Adipocyte (in vitro differentiated cells): ENCODE results near the gene STK32B.
A peak's percentile ranks its signal among the peaks of the same experiment; 100 is the strongest.
"Not testable (repeated sequence)": the region's sequence is repeated elsewhere in the genome, so short reads cannot be mapped to it uniquely, and the experiment has no call there.

Source experiments
- DNase-seq: peaks from one replicate; pipeline ENCODE4 v3.0.0-alpha.2; 2015; ENCODE audit warnings: low read depth
- H3K27me3 ChIP-seq: replicated peaks from 2 replicates; pipeline ENCODE4 v1.7.0; 2013; ENCODE audit warnings: mild to moderate bottlenecking, low read length, moderate library complexity; ENCODE audit not compliant: control insufficient read depth, insufficient read depth
- H3K36me3 ChIP-seq: 2 replicates; pipeline ENCODE4 v1.7.0; 2013; ENCODE audit warnings: low read length, mild to moderate bottlenecking, moderate library complexity; ENCODE audit not compliant: control insufficient read depth, insufficient read depth, severe bottlenecking
- H3K4me1 ChIP-seq: 2 replicates; pipeline ENCODE4 v1.7.0; 2013; ENCODE audit warnings: mild to moderate bottlenecking, low read length, moderate library complexity; ENCODE audit not compliant: control insufficient read depth, insufficient read depth
- H3K4me3 ChIP-seq: 2 replicates; pipeline ENCODE4 v1.7.0; 2013; ENCODE audit warnings: mild to moderate bottlenecking, low read length, moderate library complexity
- H3K9ac ChIP-seq: 2 replicates; pipeline ENCODE4 v1.7.0; 2013; ENCODE audit warnings: mild to moderate bottlenecking, low read length, moderate library complexity
- H3K9me3 ChIP-seq: 2 replicates; pipeline ENCODE4 v1.7.0; 2013; ENCODE audit warnings: mild to moderate bottlenecking, low read length, moderate library complexity; ENCODE audit not compliant: control insufficient read depth

Gene STK32B

GRCh38 chr4:5278213-5278612 is 226.9 kb downstream of the STK32B start:
- no peak overlapping the region for H3K9ac ChIP-seq

GRCh38 chr4:5280069-5280468 is 228.8 kb downstream of the STK32B start:
- not testable (repeated sequence) for H3K4me1 ChIP-seq, H3K9ac ChIP-seq, H3K4me3 ChIP-seq, DNase-seq, H3K27me3 ChIP-seq, H3K36me3 ChIP-seq, H3K9me3 ChIP-seq

More at GRCh38 chr4:5278213-5278612, 226.9 kb downstream of the STK32B start:
- H3K36me3 ChIP-seq = no peaks in the 10 kb centered on the region
- H3K27me3 ChIP-seq = no peaks in the 10 kb centered on the region
- DNase-seq = no peak
- H3K4me1 ChIP-seq = no peaks in the 10 kb centered on the region
- no peak overlapping the region for H3K4me3 ChIP-seq
- no peaks in the 10 kb centered on the region for H3K9me3 ChIP-seq

DNA sequence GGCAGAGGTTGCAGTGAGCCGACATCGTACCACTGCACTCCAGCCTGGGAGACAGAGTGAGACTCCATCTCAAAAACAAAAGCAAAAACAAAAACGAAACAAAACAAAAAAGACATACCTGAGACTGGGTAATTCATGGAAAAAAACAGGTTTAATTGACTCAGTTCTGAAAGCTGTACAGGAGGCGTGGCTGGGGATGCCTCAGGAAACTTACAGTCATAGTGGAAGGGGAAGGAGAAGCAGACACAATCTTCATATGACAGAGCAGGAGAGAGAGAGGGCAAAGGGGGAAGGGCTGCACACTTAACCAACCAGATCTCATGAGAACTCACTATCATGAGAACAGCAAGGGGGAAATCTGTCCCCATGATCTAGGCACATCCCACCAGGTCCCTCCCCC is 229.5 kb downstream of the STK32B start:
- Histone ChIP-seq H3K4me3 (no peak overlapping the region), H3K27me3 (no peaks in the 10 kb centered on the region)
- no peak for DNase-seq

DNA sequence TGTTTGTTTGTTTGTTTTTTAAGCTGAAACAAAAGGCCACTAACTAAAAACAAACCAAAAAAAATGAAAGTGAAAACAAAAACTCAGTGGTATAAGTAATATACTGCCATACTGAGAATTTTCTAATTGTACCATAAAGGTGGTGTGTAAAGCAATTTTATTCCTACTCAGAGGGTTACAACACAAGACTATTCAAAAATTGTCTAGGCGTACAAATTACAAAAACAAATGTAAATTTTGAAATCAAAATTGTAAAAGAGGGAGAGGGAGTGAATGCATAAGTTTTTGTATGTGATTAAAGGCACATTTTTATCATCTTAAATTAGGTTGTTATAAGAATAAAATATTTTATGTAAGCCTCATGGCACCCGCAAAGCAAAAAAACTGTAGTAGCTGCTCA is 232.6 kb downstream of the STK32B start:
- no peaks in the 10 kb centered on the region for H3K9me3 ChIP-seq
- DNase-seq = no peak
- H3K36me3 ChIP-seq = no peaks in the 10 kb centered on the region
- H3K9ac ChIP-seq = no peak overlapping the region
- H3K27me3 ChIP-seq = no peaks in the 10 kb centered on the region
- no peak overlapping the region for H3K4me3 ChIP-seq
- no peaks in the 10 kb centered on the region for H3K4me1 ChIP-seq

More for the DNA sequence above, 229.5 kb downstream of the STK32B start:
- Histone ChIP-seq H3K9me3 (no peaks in the 10 kb centered on the region), H3K4me1 (no peaks in the 10 kb centered on the region), H3K36me3 (no peaks in the 10 kb centered on the region), H3K9ac (no peak overlapping the region)

GRCh38 chr4:5284517-5284916 is 233.2 kb downstream of the STK32B start:
- DNase-seq = no peak
- no peaks in the 10 kb centered on the region for H3K4me1 ChIP-seq
- H3K36me3 ChIP-seq = no peaks in the 10 kb centered on the region
- H3K9ac ChIP-seq = no peak overlapping the region
- H3K4me3 ChIP-seq = no peak overlapping the region
- H3K9me3 ChIP-seq = no peaks in the 10 kb centered on the region
- no peaks in the 10 kb centered on the region for H3K27me3 ChIP-seq

- H3K4me3 ChIP-seq = no peak overlapping the region
- no peak overlapping the region for H3K9ac ChIP-seq
- no peaks in the 10 kb centered on the region for H3K4me1 ChIP-seq
- H3K36me3 ChIP-seq = no peaks in the 10 kb centered on the region
- peak; percentile 2 for DNase-seq
- no peaks in the 10 kb centered on the region for H3K9me3 ChIP-seq
- H3K27me3 ChIP-seq = no peaks in the 10 kb centered on the region
Measured at GRCh38 chr4:5292101-5292500, 240.8 kb downstream of the STK32B start.

- H3K4me1 ChIP-seq, H3K27me3 ChIP-seq, H3K9me3 ChIP-seq, H3K4me3 ChIP-seq, H3K36me3 ChIP-seq, H3K9ac ChIP-seq, DNase-seq: not testable (repeated sequence)
Measured at GRCh38 chr4:5298000-5298787, 246.9 kb downstream of the STK32B start.

DNA sequence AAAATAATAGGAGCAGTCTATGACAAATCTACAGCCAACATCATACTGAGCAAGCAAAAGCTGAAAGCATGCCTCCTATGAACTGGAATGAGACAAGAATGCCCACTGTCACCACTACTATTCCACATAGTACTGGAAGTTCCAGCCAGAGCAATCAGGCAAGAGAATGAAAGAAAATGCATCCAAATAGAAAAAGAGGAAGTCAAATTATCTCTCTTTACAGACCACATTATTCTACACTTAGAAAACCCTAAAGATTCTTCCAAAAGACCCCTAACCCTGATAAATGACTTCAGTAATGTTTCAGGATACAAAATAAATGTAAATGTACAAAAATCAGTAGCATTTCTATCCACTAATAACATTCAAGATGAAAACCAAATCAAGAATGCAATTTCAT is 249.0 kb downstream of the STK32B start:
- no peaks in the 10 kb centered on the region for H3K36me3 ChIP-seq
- no peak for DNase-seq
- H3K27me3 ChIP-seq = no peaks in the 10 kb centered on the region
- no peak overlapping the region for H3K4me3 ChIP-seq
- no peak overlapping the region for H3K9ac ChIP-seq
- no peaks in the 10 kb centered on the region for H3K9me3 ChIP-seq
- no peaks in the 10 kb centered on the region for H3K4me1 ChIP-seq

- Histone ChIP-seq H3K27me3 (no peaks in the 10 kb centered on the region), H3K9me3 (no peaks in the 10 kb centered on the region)
Measured at GRCh38 chr4:5307928-5308327, 256.6 kb downstream of the STK32B start.

GRCh38 chr4:5322321-5322720 is 271.0 kb downstream of the STK32B start:
- Histone ChIP-seq H3K27me3 (no peaks in the 10 kb centered on the region), H3K36me3 (no peaks in the 10 kb centered on the region), H3K4me1 (no peaks in the 10 kb centered on the region), H3K4me3 (no peak overlapping the region), H3K9me3 (peaks cover 14% of the 10 kb centered on the region), H3K9ac (no peak overlapping the region)
- DNase-seq = no peak

More at GRCh38 chr4:5307928-5308327, 256.6 kb downstream of the STK32B start:
- H3K36me3 ChIP-seq = no peaks in the 10 kb centered on the region
- no peaks in the 10 kb centered on the region for H3K4me1 ChIP-seq
- H3K9ac ChIP-seq = no peak overlapping the region
- H3K4me3 ChIP-seq = no peak overlapping the region
- no peak for DNase-seq

- no peak overlapping the region for H3K4me3 ChIP-seq
- no peaks in the 10 kb centered on the region for H3K36me3 ChIP-seq
- no peaks in the 10 kb centered on the region for H3K4me1 ChIP-seq
- no peaks in the 10 kb centered on the region for H3K27me3 ChIP-seq
- peaks cover 5% of the 10 kb centered on the region for H3K9me3 ChIP-seq
- no peak for DNase-seq
- H3K9ac ChIP-seq = no peak overlapping the region
Measured at GRCh38 chr4:5330339-5330989, 279.2 kb downstream of the STK32B start.
